Measurements from ENCODE around the gene FOXJ3.

DNA sequence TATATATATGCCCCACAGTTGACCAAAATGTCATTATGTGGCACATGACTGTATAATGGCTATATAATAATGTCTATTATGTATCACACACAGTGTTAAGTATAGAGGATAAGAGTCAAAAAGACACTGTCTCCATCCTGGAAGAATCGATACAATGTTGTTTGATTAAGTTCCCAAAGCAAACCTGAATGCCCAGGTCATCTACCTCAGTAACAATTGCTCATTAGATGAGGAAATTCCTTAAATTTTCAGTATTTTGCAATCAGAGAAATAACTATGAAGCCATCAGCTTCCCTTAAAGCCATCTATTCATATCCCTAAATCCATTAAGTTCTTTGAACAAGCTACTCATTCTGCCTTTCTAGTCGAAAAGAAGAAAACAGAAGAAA, 10.0 kb downstream of the FOXJ3 start:
- TF ChIP-seq SP1 (IDR thresholded peaks at IDR 0.05; ENCODE audit: low read depth, low read length) (no peak), RAD21 (IDR thresholded peaks at IDR 0.05 in 1 of 2, conservative IDR thresholded peaks at IDR 0.05 in 1 of 2; ENCODE audit: low read depth in 2 of 2, low read length in 2 of 2) (no peak), SUZ12 (IDR thresholded peaks at IDR 0.05; ENCODE audit: low read length) (no peak), CREB1 (IDR thresholded peaks at IDR 0.05) (no peak), POLR2A (IDR thresholded peaks at IDR 0.05; ENCODE audit: control extremely low read depth in 1 of 2, low read depth in 2 of 2, low read length in 2 of 2) (no peak)
- TF ChIP-seq, protein P1, sequence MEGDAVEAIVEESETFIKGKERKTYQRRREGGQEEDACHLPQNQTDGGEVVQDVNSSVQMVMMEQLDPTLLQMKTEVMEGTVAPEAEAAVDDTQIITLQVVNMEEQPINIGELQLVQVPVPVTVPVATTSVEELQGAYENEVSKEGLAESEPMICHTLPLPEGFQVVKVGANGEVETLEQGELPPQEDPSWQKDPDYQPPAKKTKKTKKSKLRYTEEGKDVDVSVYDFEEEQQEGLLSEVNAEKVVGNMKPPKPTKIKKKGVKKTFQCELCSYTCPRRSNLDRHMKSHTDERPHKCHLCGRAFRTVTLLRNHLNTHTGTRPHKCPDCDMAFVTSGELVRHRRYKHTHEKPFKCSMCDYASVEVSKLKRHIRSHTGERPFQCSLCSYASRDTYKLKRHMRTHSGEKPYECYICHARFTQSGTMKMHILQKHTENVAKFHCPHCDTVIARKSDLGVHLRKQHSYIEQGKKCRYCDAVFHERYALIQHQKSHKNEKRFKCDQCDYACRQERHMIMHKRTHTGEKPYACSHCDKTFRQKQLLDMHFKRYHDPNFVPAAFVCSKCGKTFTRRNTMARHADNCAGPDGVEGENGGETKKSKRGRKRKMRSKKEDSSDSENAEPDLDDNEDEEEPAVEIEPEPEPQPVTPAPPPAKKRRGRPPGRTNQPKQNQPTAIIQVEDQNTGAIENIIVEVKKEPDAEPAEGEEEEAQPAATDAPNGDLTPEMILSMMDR (IDR thresholded peaks at IDR 0.05; ENCODE audit: control extremely low read depth in 1 of 3, insufficient read depth in 1 of 3, low read depth in 1 of 3, low read length in 3 of 3) = no peak

Measured in H1 (cell line).